Jurkat, Clone E6-1 (cell line): ENCODE measurements around the gene NBL1.
"Not testable (repeated sequence)": the region's sequence is repeated elsewhere in the genome, so short reads cannot be mapped to it uniquely, and the experiment has no call there.

ENCODE experiments used
- DNase-seq: peaks from one replicate; pipeline ENCODE4 v3.0.0-alpha.2; 2011; ENCODE audit warnings: low read depth, low spot score
- H3K4me3 ChIP-seq: 2 replicates; pipeline ENCODE4 v1.5.1; 2011; ENCODE audit warnings: mild to moderate bottlenecking, low read length, control low read depth, moderate library complexity

The NBL1 gene

DNA sequence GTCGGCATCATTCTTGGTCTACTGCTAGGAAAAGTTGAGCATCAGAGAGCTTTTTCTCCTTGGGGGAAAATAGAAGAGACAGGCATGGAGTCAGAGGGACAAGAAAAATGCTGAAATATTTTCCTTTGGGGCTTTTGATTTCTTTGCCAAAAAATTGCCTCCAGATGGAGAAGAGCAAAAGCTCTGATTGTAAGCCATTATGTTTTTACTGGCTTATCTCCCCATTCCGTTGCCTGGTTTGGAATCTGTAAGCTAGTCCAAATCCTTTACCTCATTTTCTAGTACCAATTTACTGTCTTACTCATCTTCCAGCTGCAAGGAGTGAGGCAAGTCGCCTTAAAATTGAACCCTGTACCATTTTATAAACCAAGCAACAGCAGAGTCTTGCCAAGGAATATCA is 23.3 kb upstream of the NBL1 start:
- no peak for DNase-seq
- no peak overlapping the region for H3K4me3 ChIP-seq

DNA sequence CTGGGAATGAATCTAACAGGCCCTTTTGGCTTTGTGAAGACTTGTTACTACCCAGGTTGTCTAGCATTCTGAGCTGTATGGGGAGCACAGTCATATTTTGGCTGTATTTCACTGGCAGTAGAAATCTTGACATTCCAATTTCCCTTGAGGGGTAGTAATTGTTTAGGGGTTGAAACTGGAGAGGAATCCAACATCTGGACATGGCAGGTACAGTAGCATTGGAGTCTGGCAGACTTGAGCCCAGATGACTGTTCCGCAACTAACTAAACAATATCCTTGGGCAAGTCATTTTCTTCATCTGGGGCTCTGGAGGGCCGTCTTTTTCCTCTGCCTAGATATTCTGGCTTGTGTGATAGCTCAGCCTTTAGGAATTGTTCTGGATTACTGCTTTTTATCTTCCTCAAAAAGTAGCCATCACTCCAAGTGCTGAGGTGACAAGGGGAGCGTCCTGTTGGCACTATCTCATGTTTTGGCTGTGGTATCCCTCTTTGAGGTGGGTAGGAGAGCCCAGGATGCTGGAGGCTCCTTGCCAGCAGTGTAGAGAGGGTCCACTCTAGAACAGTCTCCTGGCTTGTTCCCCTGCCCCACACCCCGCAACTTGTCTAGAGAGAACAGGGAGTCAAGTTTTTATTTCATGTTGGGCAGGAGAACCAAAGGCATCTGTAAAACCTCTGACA is 22.7 kb upstream of the NBL1 start:
- H3K4me3 ChIP-seq, result no peak overlapping the region
- DNase-seq, result no peak

DNA sequence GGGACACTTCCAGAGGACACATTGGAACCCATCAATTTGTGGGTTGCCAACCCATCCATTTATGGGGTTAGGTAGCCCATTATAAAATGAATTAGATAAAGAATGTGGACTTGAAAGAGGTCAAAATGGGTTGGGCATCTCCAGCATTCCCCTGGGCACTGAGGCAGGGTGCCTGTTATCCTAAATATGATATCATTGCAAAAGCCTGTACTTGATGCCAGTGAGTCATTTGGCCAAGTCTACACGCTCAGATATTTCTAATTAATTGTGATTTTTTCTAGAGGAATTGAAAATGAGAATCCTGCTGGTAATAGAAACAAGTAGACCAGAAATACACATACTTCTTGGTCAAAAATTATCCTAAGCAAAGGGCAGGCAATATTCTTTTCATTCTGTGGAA is 21.9 kb upstream of the NBL1 start:
- DNase-seq, result no peak
- H3K4me3 ChIP-seq, result no peak overlapping the region

DNA sequence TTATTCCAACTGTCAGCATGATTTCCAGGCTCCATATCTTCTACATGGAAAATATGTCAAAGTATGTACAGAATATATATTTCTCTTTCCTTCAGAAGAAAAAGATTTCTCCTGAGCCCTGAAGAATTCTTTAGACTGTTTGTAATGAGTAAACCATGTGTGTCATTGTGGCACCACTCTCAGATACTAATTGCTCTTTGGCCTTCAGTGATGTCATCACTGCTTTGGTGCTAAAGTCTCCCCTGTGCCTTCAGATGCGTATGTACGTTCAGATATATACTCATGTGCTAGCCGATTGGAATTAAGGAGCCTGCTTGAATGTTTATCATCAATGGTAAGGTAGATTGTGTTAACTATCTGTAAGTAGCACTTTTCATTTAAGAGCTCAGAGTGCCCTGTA is 20.6 kb upstream of the NBL1 start:
- no peak for DNase-seq
- H3K4me3 ChIP-seq, result no peak overlapping the region

DNA sequence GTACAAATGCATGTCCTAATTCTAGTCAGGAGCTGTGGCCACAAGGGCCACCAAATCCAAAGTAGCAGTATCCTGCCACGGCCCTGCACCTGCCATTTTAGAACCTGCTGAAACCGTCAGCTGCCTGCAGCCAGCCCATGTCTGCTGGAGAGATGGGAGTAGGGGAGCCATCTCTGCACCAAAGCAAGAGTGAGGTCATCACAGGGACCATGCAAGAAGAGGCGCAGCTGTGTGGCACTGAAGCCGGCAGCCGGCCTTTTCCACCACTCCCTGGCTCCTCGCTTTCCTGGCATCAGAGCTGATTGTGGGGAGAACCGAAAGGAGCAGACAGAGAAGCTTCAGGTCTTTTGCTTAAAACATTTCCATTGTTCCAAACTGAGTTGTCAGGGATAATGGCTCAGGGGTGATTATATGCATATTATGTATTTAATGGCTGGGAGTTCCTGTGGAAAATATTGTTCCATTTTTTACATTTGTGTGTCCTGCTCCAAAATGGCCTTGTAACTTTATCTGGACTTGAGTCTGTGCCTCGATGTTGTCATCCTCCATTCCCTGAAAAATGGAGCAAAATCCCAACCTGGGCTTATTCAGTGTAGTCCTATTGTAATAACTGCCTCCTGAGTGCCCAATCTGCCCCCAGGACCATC is 18.7 kb upstream of the NBL1 start:
- DNase-seq, result no peak
- no peak overlapping the region for H3K4me3 ChIP-seq

- DNase-seq, result no peak
Observed at GRCh38 chr1:19628879-19629278, 15.2 kb upstream of the NBL1 start.

GRCh38 chr1:19629357-19629756 is 14.8 kb upstream of the NBL1 start:
- no peak for DNase-seq
- H3K4me3 ChIP-seq, result no peak overlapping the region

More at GRCh38 chr1:19628879-19629278, 15.2 kb upstream of the NBL1 start:
- H3K4me3 ChIP-seq, result no peak overlapping the region

DNA sequence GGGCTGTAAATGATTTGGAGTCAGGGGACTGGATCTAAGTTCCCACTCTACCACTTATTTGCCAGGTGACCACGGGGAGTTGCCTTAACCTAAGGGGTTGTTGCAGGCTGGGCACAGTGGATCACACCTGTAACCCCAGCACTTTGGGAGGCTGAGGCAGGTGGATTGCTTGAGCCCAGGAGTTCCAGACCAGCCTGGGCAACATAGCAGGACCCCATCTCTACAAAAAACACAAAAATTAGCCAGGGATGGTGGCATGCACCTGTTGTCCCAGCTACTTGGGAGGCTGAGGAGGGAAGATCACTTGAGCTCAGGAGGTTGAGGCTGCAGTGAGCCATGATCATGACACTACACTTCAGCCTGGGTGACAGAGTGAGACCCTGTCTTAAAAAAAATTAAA is 13.9 kb upstream of the NBL1 start:
- H3K4me3 ChIP-seq, DNase-seq: not testable (repeated sequence)

DNA sequence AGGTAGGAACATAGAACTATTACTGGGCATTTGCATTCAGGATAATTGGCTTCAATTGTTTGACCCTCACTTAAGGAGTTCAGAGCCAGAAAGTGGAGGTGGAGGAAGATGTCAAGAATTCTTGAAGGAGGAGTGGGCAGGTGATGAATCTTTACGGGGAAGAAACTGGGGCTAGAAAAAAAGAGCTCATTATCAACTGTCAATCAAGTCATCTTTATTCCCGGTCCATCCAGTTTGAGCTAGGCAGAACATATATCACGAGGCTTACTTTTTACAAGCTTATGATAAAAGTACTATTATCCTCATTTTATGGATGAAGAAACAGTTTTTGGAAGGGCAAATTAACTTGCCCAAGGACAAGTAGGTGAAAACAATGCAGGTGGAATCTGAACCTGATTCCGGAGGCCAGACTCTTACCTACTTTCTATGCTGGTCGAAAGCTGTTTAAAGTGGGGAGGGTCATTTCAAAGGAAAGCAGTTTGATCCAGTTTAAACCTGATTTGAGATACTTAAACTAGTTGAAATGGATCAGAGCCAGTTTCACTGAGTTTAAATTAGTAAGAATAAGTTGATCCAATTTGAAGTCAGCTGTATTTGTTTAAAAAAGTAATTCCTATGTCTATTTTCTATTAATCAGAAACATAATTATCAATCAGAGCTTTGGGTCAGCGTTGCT is 13.3 kb upstream of the NBL1 start:
- DNase-seq, result no peak
- no peak overlapping the region for H3K4me3 ChIP-seq

GRCh38 chr1:19632211-19632610 is 11.9 kb upstream of the NBL1 start:
- no peak for DNase-seq
- no peak overlapping the region for H3K4me3 ChIP-seq

DNA sequence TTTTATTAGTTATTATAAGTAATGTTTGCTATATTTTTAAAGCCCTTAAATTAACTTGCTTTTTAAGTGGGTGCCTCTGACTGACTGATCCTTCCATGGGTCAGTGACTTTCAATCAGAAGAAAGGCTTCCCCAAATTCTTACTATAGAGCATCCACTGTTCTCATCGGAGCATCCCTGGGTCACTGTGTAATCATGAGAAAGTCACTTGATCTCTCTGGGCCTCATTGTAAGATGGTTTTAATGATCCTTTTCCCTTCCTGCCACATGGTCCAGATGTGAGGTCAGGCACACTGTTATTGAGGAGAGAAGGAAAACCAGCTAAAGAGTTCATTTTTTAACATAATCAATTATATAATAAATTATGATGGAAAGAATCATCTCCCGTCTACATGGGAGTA is 11.0 kb upstream of the NBL1 start:
- H3K4me3 ChIP-seq, result no peak overlapping the region
- DNase-seq, result no peak

GRCh38 chr1:19635064-19635463 is 9.0 kb upstream of the NBL1 start:
- H3K4me3 ChIP-seq, DNase-seq: not testable (repeated sequence)

DNA sequence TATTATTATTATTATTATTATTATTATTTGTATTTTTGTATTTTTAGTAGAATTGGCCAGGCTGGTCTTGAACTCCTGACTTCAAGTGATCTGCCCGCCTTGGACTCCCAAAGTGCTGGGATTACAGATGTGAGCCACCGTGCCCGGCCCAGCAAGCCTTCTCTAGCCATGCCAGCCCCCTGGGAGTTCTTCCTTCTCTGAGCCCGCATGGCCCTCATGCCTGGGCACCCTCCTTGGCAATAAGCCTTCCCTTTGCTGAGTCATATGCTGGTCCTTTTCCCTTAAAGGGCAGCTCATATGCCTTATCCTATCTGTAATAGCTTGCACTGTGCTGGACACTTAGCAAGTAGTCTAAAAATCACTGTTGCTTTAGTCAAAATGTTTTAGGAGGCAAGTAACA is 8.5 kb upstream of the NBL1 start:
- no peak for DNase-seq
- no peak overlapping the region for H3K4me3 ChIP-seq

DNA sequence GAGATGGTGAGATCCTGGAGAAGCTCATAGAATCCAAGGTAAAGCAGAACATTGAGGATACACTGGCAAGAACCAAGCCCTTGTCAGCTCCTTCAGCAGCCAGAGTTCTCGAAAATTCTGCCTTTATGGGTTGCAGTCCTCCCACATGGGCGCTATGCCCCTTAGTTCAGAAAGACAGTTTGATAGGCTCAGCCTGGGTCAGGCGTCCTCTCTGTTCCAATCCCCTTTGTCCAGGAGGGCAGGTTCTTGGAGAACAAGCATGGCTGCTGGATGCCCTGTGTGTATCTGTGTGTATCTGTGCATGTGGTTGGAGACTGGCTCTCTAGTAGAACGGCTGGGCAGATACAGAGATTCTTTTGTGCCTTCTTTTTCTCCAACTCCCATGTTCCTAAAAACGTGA is 8.0 kb upstream of the NBL1 start:
- no peak overlapping the region for H3K4me3 ChIP-seq
- DNase-seq, result no peak

DNA sequence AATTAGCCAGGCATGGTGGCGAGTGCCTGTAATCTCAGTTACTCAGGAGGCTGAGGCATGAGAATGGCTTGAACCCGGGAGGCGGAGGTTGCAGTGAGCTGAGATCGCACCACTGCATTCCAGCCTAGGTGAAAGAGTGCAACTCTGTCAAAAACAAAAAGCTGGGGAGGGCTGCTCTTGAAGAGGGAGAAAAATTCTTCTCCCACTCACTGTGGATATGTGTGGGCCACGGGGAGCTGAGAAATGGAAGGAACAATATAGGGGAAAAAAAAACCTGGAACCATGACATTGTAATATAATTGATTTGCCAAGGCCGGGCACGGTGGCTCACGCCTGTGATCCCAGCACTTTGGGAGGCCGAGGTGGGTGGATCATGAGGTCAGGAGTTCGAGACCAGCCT is 7.4 kb upstream of the NBL1 start:
- not testable (repeated sequence) for DNase-seq, H3K4me3 ChIP-seq

DNA sequence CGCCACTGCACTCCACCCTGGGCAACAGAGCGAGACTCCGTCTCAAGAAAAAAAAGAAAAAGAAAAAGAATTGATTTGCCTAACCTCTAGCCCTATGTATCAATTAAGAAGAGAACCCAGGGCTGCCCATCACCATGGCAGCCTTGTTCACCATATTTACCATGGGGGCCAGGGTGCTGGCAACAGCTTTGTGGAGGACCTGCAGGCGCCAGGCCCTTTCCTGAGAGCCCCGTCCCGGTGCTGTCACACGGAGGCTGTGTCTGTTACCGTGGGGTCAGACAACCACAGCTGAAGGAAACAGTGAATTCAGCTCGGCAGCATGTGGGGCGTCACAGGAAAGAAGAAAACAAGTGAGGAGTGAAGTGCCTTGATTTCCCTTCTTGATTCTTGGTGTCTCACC is 6.5 kb upstream of the NBL1 start:
- H3K4me3 ChIP-seq, result no peak overlapping the region
- no peak for DNase-seq

DNA sequence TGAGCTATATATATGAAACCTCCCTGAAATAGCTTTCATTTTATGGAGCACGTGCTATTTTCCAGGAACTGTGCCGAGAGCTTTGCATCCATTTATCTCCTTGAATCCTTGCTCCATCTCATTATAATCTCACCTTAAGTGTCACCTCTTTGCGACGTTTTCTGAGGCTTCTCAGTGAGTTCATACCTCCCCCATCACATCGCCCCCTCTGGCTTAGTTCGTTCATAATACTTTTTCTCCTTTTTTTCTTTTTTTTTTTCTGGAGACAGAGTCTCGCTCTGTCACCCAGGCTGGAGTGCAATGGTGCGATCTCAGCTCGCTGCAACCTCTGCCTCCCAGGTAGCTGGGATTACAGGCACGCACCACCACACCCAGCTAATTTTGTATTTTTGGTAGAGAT is 4.9 kb upstream of the NBL1 start:
- not testable (repeated sequence) for DNase-seq, H3K4me3 ChIP-seq

DNA sequence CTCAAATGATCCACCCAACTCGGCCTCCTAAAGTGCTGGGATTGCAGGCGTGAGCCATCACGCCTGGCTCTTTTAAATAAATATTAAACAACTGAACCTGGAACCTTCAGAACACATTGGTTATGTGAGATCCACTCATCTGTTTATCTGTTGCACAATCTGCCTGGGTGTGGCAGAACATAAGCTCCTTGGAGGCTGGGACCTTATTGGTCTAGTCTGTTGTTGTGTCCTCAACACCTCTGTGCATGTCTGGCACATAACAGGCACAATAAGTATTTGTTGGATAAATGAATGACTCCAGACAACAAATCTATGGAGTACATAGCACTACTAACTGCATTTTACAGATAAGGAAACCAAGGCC is 4.1 kb upstream of the NBL1 start:
- H3K4me3 ChIP-seq, result no peak overlapping the region
- no peak for DNase-seq

DNA sequence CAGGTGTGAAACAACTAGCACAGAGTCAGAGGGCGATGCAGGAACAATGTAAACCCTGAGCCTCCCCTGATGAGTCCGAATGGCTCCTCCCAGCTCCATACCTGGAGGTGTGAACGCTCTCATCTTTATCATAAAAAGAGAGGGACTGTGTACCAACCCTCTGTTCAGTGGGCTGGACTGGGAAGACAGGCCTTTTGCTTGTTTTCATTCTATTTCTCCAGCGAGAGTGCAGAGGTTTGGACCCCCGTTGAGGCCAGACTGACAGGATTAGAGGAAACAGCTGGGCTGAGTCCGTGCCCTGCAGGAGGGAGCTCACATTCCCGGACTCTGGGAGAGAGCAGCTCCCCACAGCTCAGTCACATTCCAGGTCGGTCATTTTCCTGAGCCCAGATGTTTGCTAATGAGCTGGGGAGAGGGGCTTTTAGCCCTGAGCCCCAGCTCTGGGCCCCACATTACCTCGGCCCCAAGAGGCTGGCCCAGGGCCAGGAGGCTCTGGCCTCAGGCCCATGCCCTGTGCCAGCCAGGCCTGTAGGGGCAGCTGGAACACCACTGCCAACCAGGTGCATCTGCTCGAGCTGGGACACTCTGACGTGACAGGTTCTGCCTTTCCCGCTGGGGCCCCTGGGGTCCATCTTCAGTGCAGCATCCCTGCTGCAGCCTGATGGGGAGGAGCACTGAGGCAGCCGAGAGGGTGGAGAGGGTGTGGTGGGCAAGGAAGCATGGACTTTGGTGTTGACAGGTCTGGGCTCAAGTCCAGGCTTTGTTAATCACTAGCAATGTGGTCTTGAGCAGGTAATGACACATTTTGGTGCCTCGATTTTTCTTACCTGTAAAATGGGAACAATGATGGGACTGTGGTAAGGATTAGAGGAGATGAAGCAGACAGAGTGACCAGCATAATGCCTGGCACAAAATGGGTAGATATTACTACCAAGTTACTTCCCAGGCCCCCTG is 3.5 kb upstream of the NBL1 start:
- H3K4me3 ChIP-seq, result no peak overlapping the region
- DNase-seq, result no peak

DNA sequence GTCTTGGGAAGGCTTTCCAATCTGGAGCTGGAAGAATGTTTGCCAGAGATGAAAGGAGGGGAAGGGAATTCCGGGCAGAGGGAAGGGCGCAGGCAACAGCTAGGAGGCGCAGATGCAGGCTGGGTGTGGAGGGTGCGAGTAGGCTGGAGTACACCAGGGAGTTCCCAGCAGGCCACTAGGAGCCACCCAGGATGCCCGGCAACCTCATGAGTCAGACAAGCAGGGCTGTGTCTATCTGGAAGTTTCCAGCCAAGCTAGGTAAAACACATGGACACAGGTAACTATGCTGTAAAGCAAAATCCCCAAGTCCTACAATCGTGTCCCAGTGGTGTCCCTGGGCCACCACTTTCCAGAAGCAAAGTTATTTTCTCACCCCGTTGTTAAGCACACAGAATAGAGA is 990 bp upstream of the NBL1 start:
- no peak for DNase-seq

More for the DNA sequence above, 990 bp upstream of the NBL1 start:
- no peak overlapping the region for H3K4me3 ChIP-seq
